H1 (cell line): ENCODE results near the gene CAPN15. TPM values are rescaled to one million over a fixed set of nuclear protein-coding genes. Genes with fewer than 3 reads are reported as not detected.

Experiments used
- CTCF ChIA-PET: fragments of 300-600 bp; sonication (Branson Sonifier 250); formaldehyde crosslinking; loops from one replicate; lab custom pipeline; 2021; ENCODE audit not compliant: partially characterized antibody; lab: Charles Lee
- POLR2A ChIA-PET: fragments of 300-600 bp; sonication (Branson Sonifier 250); formaldehyde crosslinking; loops from one replicate; lab custom pipeline; 2021; ENCODE audit warnings: inconsistent platforms; ENCODE audit not compliant: partially characterized antibody; lab: Charles Lee
- DNase-seq, 2 experiments: peaks; one replicate each; pipeline versions ENCODE4 v3.0.0 to v3.0.0-alpha.2; 2010 to 2022; ENCODE audit warnings: low spot score in 2 of 2, low read depth in 1 of 2, mixed read lengths in 1 of 2
- FAIRE-seq: peaks from 2 replicates; lab custom pipeline; 2011; peaks lifted over from hg19 to GRCh38; lab: Jason Lieb, UNC
- H2AFZ ChIP-seq: 2 replicates; pipeline ENCODE4 v1.8.1; 2012; ENCODE audit warnings: low read length, inconsistent platforms
- H2AK5ac ChIP-seq: 2 replicates; pipeline ENCODE4 v1.6.1; 2013; ENCODE audit warnings: low read depth, low read length
- H2BK120ac ChIP-seq: replicated peaks from 2 replicates; pipeline ENCODE3; 2013; ENCODE audit warnings: low read depth, low read length, inconsistent platforms
- H2BK12ac ChIP-seq: 2 replicates; pipeline ENCODE4 v1.6.1; 2013; ENCODE audit warnings: low read depth, low read length
- H2BK15ac ChIP-seq: 2 replicates; pipeline ENCODE4 v1.6.1; 2013; ENCODE audit warnings: low read length
- H2BK20ac ChIP-seq: 2 replicates; pipeline ENCODE4 v1.6.1; 2013; ENCODE audit warnings: low read length
- H2BK5ac ChIP-seq: 2 replicates; pipeline ENCODE4 v1.6.1; 2013; ENCODE audit warnings: low read depth, low read length
- H3K14ac ChIP-seq: 2 replicates; pipeline ENCODE4 v1.6.1; 2013; ENCODE audit warnings: inconsistent platforms; ENCODE audit not compliant: insufficient read length
- H3K18ac ChIP-seq: 2 replicates; pipeline ENCODE4 v1.6.1; 2013; ENCODE audit warnings: low read length; ENCODE audit errors: extremely low read depth
- H3K23ac ChIP-seq: 2 replicates; pipeline ENCODE4 v1.6.1; 2013; ENCODE audit warnings: inconsistent platforms; ENCODE audit not compliant: insufficient read length
- H3K23me2 ChIP-seq: 2 replicates; pipeline ENCODE4 v1.6.1; 2013; ENCODE audit warnings: low read depth, low read length
- H3K27ac ChIP-seq: 2 replicates; pipeline ENCODE4 v1.6.1; 2011; ENCODE audit warnings: low read depth, low read length, inconsistent platforms
- H3K27me3 ChIP-seq, 4 experiments: replicated peaks in 1 of 4; 1 replicate in 1 of 4; 2 replicates in 3 of 4; pipeline versions ENCODE4 v1.6.1 to v1.8.1; 2011 to 2013; ENCODE audit warnings: low read length in 3 of 4, mild to moderate bottlenecking in 3 of 4, inconsistent platforms in 2 of 4, mixed read lengths in 2 of 4, moderate library complexity in 1 of 4; ENCODE audit not compliant: control insufficient read depth in 3 of 4, insufficient read depth in 3 of 4; ENCODE audit errors: extremely low read depth in 1 of 4
- H3K36me3 ChIP-seq, 4 experiments: 2 replicates each; pipeline versions ENCODE4 v1.6.1 to v1.8.1; 2011 to 2013; ENCODE audit warnings: mild to moderate bottlenecking in 4 of 4, low read length in 3 of 4, moderate library complexity in 2 of 4, control low read depth in 1 of 4, inconsistent platforms in 1 of 4; ENCODE audit not compliant: insufficient read depth in 4 of 4, control insufficient read depth in 2 of 4
- H3K4ac ChIP-seq: replicated peaks from 2 replicates; pipeline ENCODE3; 2013; ENCODE audit warnings: low read length, low read depth, mixed read lengths, inconsistent platforms; ENCODE audit not compliant: insufficient read length
- H3K4me1 ChIP-seq, 4 experiments: replicated peaks in 1 of 4; 1 replicate in 1 of 4; 2 replicates in 3 of 4; pipeline versions ENCODE4 v1.6.1 to v1.8.1; 2011 to 2013; ENCODE audit warnings: low read length in 3 of 4, inconsistent platforms in 2 of 4, mixed read lengths in 1 of 4; ENCODE audit not compliant: insufficient read depth in 4 of 4, control insufficient read depth in 3 of 4
- H3K4me2 ChIP-seq, 2 experiments: 2 replicates each; pipeline versions ENCODE4 v1.6.1 to v1.8.1; 2011 to 2013; ENCODE audit warnings: low read depth in 2 of 2, low read length in 2 of 2, control low read depth in 1 of 2, inconsistent platforms in 1 of 2, mild to moderate bottlenecking in 1 of 2; ENCODE audit not compliant: insufficient read depth in 1 of 2
- H3K4me3 ChIP-seq, 4 experiments: fragments of 200-600, 300-600 bp in 1 of 4; sonication (generic), shearing (Covaris generic), sonication (Bioruptor Twin) in 1 of 4; 2 replicates each; pipeline versions ENCODE4 v1.5.1 to v1.8.1; 2011 to 2016; ENCODE audit warnings: low read length in 4 of 4, low read depth in 3 of 4, control low read depth in 2 of 4, inconsistent platforms in 2 of 4, mild to moderate bottlenecking in 2 of 4, mixed read lengths in 1 of 4, moderate library complexity in 1 of 4; ENCODE audit not compliant: insufficient read depth in 2 of 4; ENCODE audit errors: extremely low read depth in 1 of 4
- H3K56ac ChIP-seq: replicated peaks from 2 replicates; pipeline ENCODE3; 2013; ENCODE audit warnings: low read depth, mild to moderate bottlenecking, mixed read lengths, low read length, inconsistent platforms; ENCODE audit not compliant: insufficient read length
- H3K79me1 ChIP-seq: 2 replicates; pipeline ENCODE4 v1.6.1; 2013; ENCODE audit warnings: low read depth, low read length, control low read depth
- H3K79me2 ChIP-seq, 2 experiments: 2 replicates each; pipeline versions ENCODE4 v1.6.1 to v1.8.1; 2012 to 2013; ENCODE audit warnings: low read length in 2 of 2, mild to moderate bottlenecking in 2 of 2, inconsistent platforms in 1 of 2; ENCODE audit not compliant: insufficient read depth in 2 of 2, control insufficient read depth in 1 of 2
- H3K9ac ChIP-seq, 4 experiments: replicated peaks in 1 of 4; 1 replicate in 1 of 4; 2 replicates in 3 of 4; pipeline versions ENCODE4 v1.6.1 to v1.8.1; 2011 to 2013; ENCODE audit warnings: low read depth in 3 of 4, low read length in 3 of 4, control low read depth in 2 of 4, mild to moderate bottlenecking in 2 of 4, moderate library complexity in 2 of 4, inconsistent platforms in 1 of 4; ENCODE audit errors: extremely low read depth in 1 of 4
- H3K9me3 ChIP-seq, 2 experiments: 2 replicates each; pipeline versions ENCODE4 v1.6.1 to v1.8.1; 2012 to 2013; ENCODE audit warnings: mild to moderate bottlenecking in 2 of 2, moderate library complexity in 2 of 2, control low read depth in 1 of 2, inconsistent platforms in 1 of 2, low read depth in 1 of 2, low read length in 1 of 2, mixed read lengths in 1 of 2; ENCODE audit not compliant: insufficient read depth in 2 of 2
- H4K20me1 ChIP-seq, 2 experiments: replicated peaks in 1 of 2; 2 replicates each; pipeline versions ENCODE3 to v1.8.1; 2011 to 2013; ENCODE audit warnings: inconsistent platforms in 2 of 2, low read length in 2 of 2, mild to moderate bottlenecking in 1 of 2; ENCODE audit not compliant: insufficient read depth in 2 of 2, control insufficient read depth in 1 of 2
- H4K5ac ChIP-seq: 2 replicates; pipeline ENCODE4 v1.6.1; 2013; ENCODE audit warnings: low read length, low read depth, mixed read lengths, inconsistent platforms; ENCODE audit not compliant: insufficient read length
- H4K8ac ChIP-seq: 2 replicates; pipeline ENCODE4 v1.8.0; 2013; ENCODE audit warnings: mild to moderate bottlenecking, moderate library complexity, low read length, inconsistent platforms; ENCODE audit not compliant: insufficient read depth; ENCODE audit errors: extremely low read depth
- H4K91ac ChIP-seq: replicated peaks from 2 replicates; pipeline ENCODE3; 2013; ENCODE audit warnings: low read length, mixed read lengths, inconsistent platforms; ENCODE audit not compliant: insufficient read length
- BCL11A ChIP-seq, 2 experiments: IDR thresholded peaks; one replicate each; pipeline ENCODE4 v1.6.1; 2011; ENCODE audit warnings: low read depth in 2 of 2, low read length in 2 of 2, mild to moderate bottlenecking in 2 of 2
- BRCA1 ChIP-seq: IDR thresholded peaks from 2 replicates; pipeline ENCODE4 v1.6.1; 2012; ENCODE audit warnings: low read depth, low read length, improper control_type of control experiment
- FOSL1 ChIP-seq: IDR thresholded peaks from 2 replicates; pipeline ENCODE4 v1.6.1; 2011; ENCODE audit warnings: mild to moderate bottlenecking, low read depth, low read length, moderate library complexity; ENCODE audit not compliant: insufficient read depth
- GABPA ChIP-seq: IDR thresholded peaks from 2 replicates; pipeline ENCODE4 v1.6.1; 2011; ENCODE audit warnings: mild to moderate bottlenecking, low read length, moderate library complexity, borderline replicate concordance; ENCODE audit not compliant: insufficient read depth
- MAFK ChIP-seq: IDR thresholded peaks from 2 replicates; pipeline ENCODE4 v1.6.1; 2012; ENCODE audit warnings: low read depth, mild to moderate bottlenecking, improper control_type of control experiment, low read length
- POLR2AphosphoS5 ChIP-seq: IDR thresholded peaks from 2 replicates; pipeline ENCODE4 v1.6.1; 2011; ENCODE audit warnings: low read depth, low read length
- TBP ChIP-seq: IDR thresholded peaks from 2 replicates; pipeline ENCODE4 v1.6.1; 2011; ENCODE audit warnings: low read depth, low read length, improper control_type of control experiment
- TCF12 ChIP-seq: IDR thresholded peaks from 2 replicates; pipeline ENCODE4 v1.6.1; 2011; ENCODE audit warnings: low read depth, mild to moderate bottlenecking, low read length
- TEAD4 ChIP-seq: IDR thresholded peaks from 2 replicates; pipeline ENCODE4 v1.6.1; 2012; ENCODE audit warnings: low read depth, low read length, inconsistent platforms, mixed read lengths
- WGBS, 2 experiments: shearing (Covaris generic) in 1 of 2; methylation state at CpG; one replicate each; pipeline versions ENCODE4 v1.1.6 to v1.1.7; 2013 to 2015; ENCODE audit warnings: low lambda C conversion rate in 2 of 2, mixed read lengths in 2 of 2, inconsistent platforms in 1 of 2, low coverage in 1 of 2, missing lambda C conversion rate in 1 of 2; ENCODE audit not compliant: insufficient replicate concordance in 2 of 2, insufficient coverage in 1 of 2, insufficient read length in 1 of 2; ENCODE audit errors: extremely low coverage in 1 of 2, missing lambda C conversion rate in 1 of 2; 5-methylcytosine and 5-hydroxymethylcytosine counted together
- polyA plus RNA-seq, 7 experiments: library from polyadenylated mRNA; depleted of rRNA in 3 of 7; stranded (reverse) in 5 of 7; unstranded in 2 of 7; fragments of >200 nt in 5 of 7; fragments of 200-250 nt in 2 of 7; gene quantifications; 1 replicate in 5 of 7; 2 replicates in 1 of 7; 4 replicates in 1 of 7; pipeline versions ENCODE4 v1.2.1 to v1.2.3, GENCODE V29; 2011 to 2013; ENCODE audit warnings: missing spikeins in 2 of 7, mixed read lengths in 2 of 7
- total RNA-seq: library from RNA; stranded (reverse); fragmentation: NEBNext Ultra II Directional; extraction: Animal tissue kit (Norgen Biotek cat#: 25700); gene quantifications from 2 replicates; pipeline ENCODE4 v1.2.1, GENCODE V29; 2021
- TF ChIP-seq, protein P1 (sequence below): IDR thresholded peaks from 2 replicates; pipeline ENCODE4 v1.6.1; 2011; ENCODE audit warnings: low read depth, mild to moderate bottlenecking, low read length; ENCODE audit not compliant: insufficient read depth

CAPN15 gene
- total and polyA plus RNA-seq, 2 of the 8 experiments (the other 6 are each of a cell fraction or from before 2014, with no cell fraction given) = 38.9 to 76.9 TPM

DNA sequence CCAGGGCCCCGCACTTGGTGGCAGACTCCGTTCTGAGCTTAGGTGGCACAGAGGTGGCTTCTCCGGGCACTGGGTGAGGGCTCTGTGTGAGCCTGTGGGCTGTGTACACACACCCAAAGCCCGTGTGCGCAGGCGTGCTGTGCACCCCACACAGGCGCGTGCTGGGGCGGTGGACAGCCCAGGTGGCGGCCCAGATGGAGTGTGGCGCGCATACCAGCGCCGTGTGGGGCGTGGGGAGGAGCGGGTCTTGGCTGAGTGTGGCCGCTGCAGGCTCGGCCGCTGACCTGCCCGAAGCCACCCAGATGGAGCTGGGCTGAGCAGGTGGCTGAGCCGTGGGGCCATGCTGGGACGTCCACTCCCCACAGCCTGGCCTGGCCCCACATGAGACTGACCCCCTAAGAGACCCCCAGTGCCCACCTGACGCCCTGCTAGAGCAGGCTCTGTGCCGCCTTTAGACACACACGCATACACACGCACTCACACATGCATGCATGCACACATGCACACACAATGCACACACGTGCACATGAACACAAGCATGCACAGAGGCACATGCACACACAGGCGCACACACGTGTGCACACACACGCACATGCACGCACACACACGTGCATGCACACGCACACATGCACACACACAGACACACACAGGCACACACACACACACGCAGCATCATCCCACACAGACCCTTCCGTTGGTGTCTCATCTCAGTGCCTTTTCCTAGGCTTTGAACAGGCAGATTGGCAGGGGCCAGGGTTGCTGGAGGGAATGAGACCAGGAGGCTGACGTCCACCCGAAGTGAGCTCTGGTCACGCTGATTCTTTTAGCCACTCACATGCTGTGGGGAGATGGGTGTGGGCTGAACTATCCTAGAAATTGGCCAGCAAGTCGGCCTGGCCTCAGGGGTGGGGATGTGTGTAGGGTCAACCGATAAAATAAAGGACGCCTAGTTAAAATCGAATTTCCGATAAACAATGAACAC, 34.7 kb downstream of the CAPN15 start:
- H2BK20ac ChIP-seq = no peak overlapping the region
- no peak overlapping the region for H3K4me3 ChIP-seq
- no peak for FAIRE-seq
- 0 out of 2 replicates have a peak overlapping the region, but pooled peaks have one; percentile 30 for H2BK5ac ChIP-seq
- no peak overlapping the region for H3K18ac ChIP-seq
- no peak overlapping the region for H3K4me2 ChIP-seq
- no peaks in the 10 kb centered on the region; the same call in 1 of the 2 replicates for H3K79me1 ChIP-seq
- peak overlapping the region; percentile 100 for H2AK5ac ChIP-seq
- no peaks in the 10 kb centered on the region for H3K9me3 ChIP-seq
- H3K9ac ChIP-seq = no peak overlapping the region; a peak in 1 of 7 replicates
- peak overlapping the region; percentile 78 for H3K4ac ChIP-seq
- peak overlapping the region; percentile 98 for H2BK15ac ChIP-seq
- no peak for DNase-seq
- 0 out of 2 replicates have a peak overlapping the region, but pooled peaks have one; percentile 14 for H4K8ac ChIP-seq
- no peak overlapping the region for H3K14ac ChIP-seq
- peaks cover 0 to 27% (median 13%) of the 10 kb centered on the region in 4 experiments; a peak in 4 of 7 replicates for H3K4me1 ChIP-seq
- H2BK12ac ChIP-seq = peak overlapping the region; percentile 95; the same call in 1 of the 2 replicates
- ChIA-PET CTCF (interaction anchor here (0.7 to 1.4 kb wide), 4 partner anchors 23 to 170 kb away, joined by 3 read pairs; no protein-coding TSS in a partner anchor), POLR2A (interaction anchor here (1.5 kb wide), 1 partner anchor 23 kb away, joined by 3 read pairs; no protein-coding TSS in a partner anchor)
- H2BK120ac ChIP-seq = no peak overlapping the region
- H3K56ac ChIP-seq = no peak overlapping the region
- H4K91ac ChIP-seq = peak overlapping the region; percentile 81
- no peak overlapping the region for H2AFZ ChIP-seq
- peaks cover 9% of the 10 kb centered on the region for H3K23me2 ChIP-seq
- WGBS, 2 experiments = 88% methylated on average over 43 of the region's 43 CpGs; no CpG with 5 or more reads in 1 of the 2 experiments
- H3K23ac ChIP-seq = no peak overlapping the region
- H3K36me3 ChIP-seq = no peaks in the 10 kb centered on the region; a peak in 1 of 8 replicates
- no peak overlapping the region for H3K27ac ChIP-seq
- H3K27me3 ChIP-seq = peaks cover 22 to 40% (median 32%) of the 10 kb centered on the region in 4 experiments; a peak in 6 of 7 replicates
- H4K5ac ChIP-seq = no peak overlapping the region
- peaks cover 0 to 3% of the 10 kb centered on the region in 2 experiments for H4K20me1 ChIP-seq
- no peaks in the 10 kb centered on the region for H3K79me2 ChIP-seq
- no peak for TF ChIP-seq TBP
- TF ChIP-seq, protein P1, sequence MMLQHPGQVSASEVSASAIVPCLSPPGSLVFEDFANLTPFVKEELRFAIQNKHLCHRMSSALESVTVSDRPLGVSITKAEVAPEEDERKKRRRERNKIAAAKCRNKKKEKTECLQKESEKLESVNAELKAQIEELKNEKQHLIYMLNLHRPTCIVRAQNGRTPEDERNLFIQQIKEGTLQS = no peak
- no peak for TF ChIP-seq BRCA1
- no peak for TF ChIP-seq TEAD4
- no peak for TF ChIP-seq GABPA
- no peak for TF ChIP-seq FOSL1
- no peak for TF ChIP-seq POLR2AphosphoS5
- no peak for TF ChIP-seq MAFK
- no peak for TF ChIP-seq TCF12
- TF ChIP-seq BCL11A (IDR thresholded peaks at IDR 0.05; ENCODE audit: low read depth in 2 of 2, low read length in 2 of 2) = no peak
